IPS DF 6.9 (cell line): ENCODE measurements around the gene CCDC28A.
"Not testable (repeated sequence)": the region's sequence is repeated elsewhere in the genome, so short reads cannot be mapped to it uniquely, and the experiment has no call there.

Experiments used
- DNase-seq: peaks from one replicate; pipeline ENCODE4 v3.0.0-alpha.2; 2013; ENCODE audit warnings: low read depth, low spot score
- H3K27ac ChIP-seq: one replicate; pipeline ENCODE4 v1.5.1; 2013; ENCODE audit warnings: low read length, control low read depth
- H3K27me3 ChIP-seq: 2 replicates; pipeline ENCODE4 v1.6.1; 2013; ENCODE audit warnings: mild to moderate bottlenecking, low read length; ENCODE audit not compliant: control insufficient read depth, insufficient read depth
- H3K36me3 ChIP-seq: 2 replicates; pipeline ENCODE4 v1.6.1; 2013; ENCODE audit warnings: low read length; ENCODE audit not compliant: control insufficient read depth, insufficient read depth
- H3K4me1 ChIP-seq: 2 replicates; pipeline ENCODE4 v1.6.1; 2013; ENCODE audit warnings: low read length; ENCODE audit not compliant: control insufficient read depth, insufficient read depth
- H3K4me3 ChIP-seq: 2 replicates; pipeline ENCODE4 v1.5.1; 2013; ENCODE audit warnings: mild to moderate bottlenecking, low read length
- H3K9me3 ChIP-seq: 2 replicates; pipeline ENCODE4 v1.6.1; 2013; ENCODE audit warnings: low read length, inconsistent platforms; ENCODE audit not compliant: control insufficient read depth, insufficient read depth
- WGBS: extraction: QIAGEN DNeasy Blood & Tissue Kit; methylation state at CpG from one replicate; pipeline ENCODE4 v1.1.7; 2013; ENCODE audit warnings: mixed read lengths, missing lambda C conversion rate; ENCODE audit not compliant: insufficient read length, insufficient coverage; 5-methylcytosine and 5-hydroxymethylcytosine counted together

CCDC28A gene

GRCh38 chr6:138773177-138774091, at the start of gene CCDC28A:
TSS of gene CCDC28A (plus strand) at chr6:138773769. CDS start at chr6:138776121, 2,352 bp downstream.
- H3K4me1 ChIP-seq: no peaks in the 10 kb centered on the region
- DNase-seq: peak; percentile 75
- no CpG with 5 or more reads among the region's 47 CpGs for WGBS
- no peaks in the 10 kb centered on the region for H3K9me3 ChIP-seq
- H3K36me3 ChIP-seq: no peaks in the 10 kb centered on the region
- H3K4me3 ChIP-seq: peak within 1 kb of the TSS; percentile 95; the same call in 1 of the 2 replicates
- H3K27ac ChIP-seq: no peak within 1 kb of the TSS
- no peaks in the 10 kb centered on the region for H3K27me3 ChIP-seq

- Histone ChIP-seq H3K27me3 (no peaks in the 10 kb centered on the region), H3K9me3 (no peaks in the 10 kb centered on the region), H3K36me3 (no peaks in the 10 kb centered on the region), H3K27ac (no peak overlapping the region), H3K4me3 (no peak overlapping the region), H3K4me1 (no peaks in the 10 kb centered on the region)
- no CpG with 5 or more reads among the region's 3 CpGs for WGBS
- DNase-seq: no peak
Observed at GRCh38 chr6:138724015-138724414, 49.6 kb upstream of the CCDC28A start.

- H3K27me3 ChIP-seq: no peaks in the 10 kb centered on the region
- no peaks in the 10 kb centered on the region for H3K4me1 ChIP-seq
- no peaks in the 10 kb centered on the region for H3K36me3 ChIP-seq
- no peak overlapping the region for H3K4me3 ChIP-seq
- DNase-seq: no peak
- H3K27ac ChIP-seq: no peak overlapping the region
- no CpG with 5 or more reads among the region's 7 CpGs for WGBS
- no peaks in the 10 kb centered on the region for H3K9me3 ChIP-seq
Observed at GRCh38 chr6:138726066-138726756, 47.4 kb upstream of the CCDC28A start.

GRCh38 chr6:138726757-138727097, 46.8 kb upstream of the CCDC28A start:
- H3K4me3 ChIP-seq: no peak overlapping the region
- no peaks in the 10 kb centered on the region for H3K4me1 ChIP-seq
- no peaks in the 10 kb centered on the region for H3K9me3 ChIP-seq
- H3K36me3 ChIP-seq: no peaks in the 10 kb centered on the region
- H3K27me3 ChIP-seq: no peaks in the 10 kb centered on the region
- no peak overlapping the region for H3K27ac ChIP-seq
- DNase-seq: no peak
- no CpG with 5 or more reads among the region's 3 CpGs for WGBS

GRCh38 chr6:138727182-138727581, 46.4 kb upstream of the CCDC28A start:
- no CpG with 5 or more reads among the region's 3 CpGs for WGBS
- DNase-seq: no peak
- Histone ChIP-seq H3K4me3 (no peak overlapping the region), H3K27me3 (no peaks in the 10 kb centered on the region), H3K27ac (no peak overlapping the region), H3K36me3 (no peaks in the 10 kb centered on the region), H3K4me1 (no peaks in the 10 kb centered on the region), H3K9me3 (no peaks in the 10 kb centered on the region)

GRCh38 chr6:138728662-138729061, 44.9 kb upstream of the CCDC28A start:
- no CpG with 5 or more reads among the region's 2 CpGs for WGBS
- no peak for DNase-seq

GRCh38 chr6:138730037-138730436, 43.5 kb upstream of the CCDC28A start:
- H3K27me3 ChIP-seq, DNase-seq, H3K27ac ChIP-seq, H3K4me3 ChIP-seq, H3K4me1 ChIP-seq, H3K9me3 ChIP-seq, H3K36me3 ChIP-seq: not testable (repeated sequence)
- no CpG with 5 or more reads among the region's 5 CpGs for WGBS

More at GRCh38 chr6:138728662-138729061, 44.9 kb upstream of the CCDC28A start:
- Histone ChIP-seq H3K36me3 (no peaks in the 10 kb centered on the region), H3K9me3 (no peaks in the 10 kb centered on the region), H3K4me1 (no peaks in the 10 kb centered on the region), H3K4me3 (no peak overlapping the region), H3K27ac (no peak overlapping the region), H3K27me3 (no peaks in the 10 kb centered on the region)

GRCh38 chr6:138734585-138734984, 39.0 kb upstream of the CCDC28A start:
- Histone ChIP-seq H3K4me1 (no peaks in the 10 kb centered on the region), H3K9me3 (no peaks in the 10 kb centered on the region), H3K4me3 (no peak overlapping the region), H3K27ac (no peak overlapping the region), H3K36me3 (no peaks in the 10 kb centered on the region), H3K27me3 (no peaks in the 10 kb centered on the region)
- WGBS: no CpG with 5 or more reads among the region's 1 CpG
- no peak for DNase-seq

GRCh38 chr6:138736640-138737039, 36.9 kb upstream of the CCDC28A start:
- Histone ChIP-seq H3K27ac (no peak overlapping the region), H3K36me3 (no peaks in the 10 kb centered on the region), H3K4me1 (no peaks in the 10 kb centered on the region), H3K9me3 (no peaks in the 10 kb centered on the region), H3K4me3 (no peak overlapping the region), H3K27me3 (no peaks in the 10 kb centered on the region)
- DNase-seq: no peak
- no CpG with 5 or more reads among the region's 5 CpGs for WGBS

GRCh38 chr6:138752017-138752416, 21.6 kb upstream of the CCDC28A start:
- DNase-seq: no peak
- Histone ChIP-seq H3K9me3 (no peaks in the 10 kb centered on the region), H3K27ac (no peak overlapping the region), H3K4me3 (no peak overlapping the region), H3K27me3 (no peaks in the 10 kb centered on the region), H3K36me3 (no peaks in the 10 kb centered on the region), H3K4me1 (no peaks in the 10 kb centered on the region)
- WGBS: no CpG with 5 or more reads among the region's 4 CpGs
